Measurements from ENCODE around the gene CDX2.

CDX2 gene

DNA sequence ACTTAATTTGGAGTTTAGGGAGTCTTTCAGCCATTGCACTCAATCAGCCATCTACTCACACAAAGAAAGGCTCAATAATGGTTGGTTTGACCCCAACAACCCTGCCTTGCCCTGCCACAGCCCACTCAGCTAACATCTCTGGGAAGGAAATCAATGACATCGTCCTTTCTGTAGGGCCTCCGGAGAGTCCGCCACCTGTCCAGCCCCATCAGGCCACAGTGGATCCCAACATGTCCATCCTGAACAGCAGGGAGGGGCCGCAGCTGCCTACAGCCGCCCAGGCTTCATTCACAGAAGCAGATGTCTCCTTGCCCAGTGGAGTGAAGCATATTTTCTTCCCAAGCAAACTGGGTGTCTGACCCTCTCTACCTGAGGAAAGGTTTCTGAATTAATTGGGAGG, 4.2 kb upstream of the CDX2 start:
- H3K4me3 ChIP-seq (ENCODE audit: low read depth, low read length), result no peak overlapping the region
- TF ChIP-seq, protein P1, sequence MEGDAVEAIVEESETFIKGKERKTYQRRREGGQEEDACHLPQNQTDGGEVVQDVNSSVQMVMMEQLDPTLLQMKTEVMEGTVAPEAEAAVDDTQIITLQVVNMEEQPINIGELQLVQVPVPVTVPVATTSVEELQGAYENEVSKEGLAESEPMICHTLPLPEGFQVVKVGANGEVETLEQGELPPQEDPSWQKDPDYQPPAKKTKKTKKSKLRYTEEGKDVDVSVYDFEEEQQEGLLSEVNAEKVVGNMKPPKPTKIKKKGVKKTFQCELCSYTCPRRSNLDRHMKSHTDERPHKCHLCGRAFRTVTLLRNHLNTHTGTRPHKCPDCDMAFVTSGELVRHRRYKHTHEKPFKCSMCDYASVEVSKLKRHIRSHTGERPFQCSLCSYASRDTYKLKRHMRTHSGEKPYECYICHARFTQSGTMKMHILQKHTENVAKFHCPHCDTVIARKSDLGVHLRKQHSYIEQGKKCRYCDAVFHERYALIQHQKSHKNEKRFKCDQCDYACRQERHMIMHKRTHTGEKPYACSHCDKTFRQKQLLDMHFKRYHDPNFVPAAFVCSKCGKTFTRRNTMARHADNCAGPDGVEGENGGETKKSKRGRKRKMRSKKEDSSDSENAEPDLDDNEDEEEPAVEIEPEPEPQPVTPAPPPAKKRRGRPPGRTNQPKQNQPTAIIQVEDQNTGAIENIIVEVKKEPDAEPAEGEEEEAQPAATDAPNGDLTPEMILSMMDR (IDR thresholded peaks at IDR 0.05; ENCODE audit: borderline replicate concordance, insufficient read depth, low read depth, low read length), result no peak

DNA sequence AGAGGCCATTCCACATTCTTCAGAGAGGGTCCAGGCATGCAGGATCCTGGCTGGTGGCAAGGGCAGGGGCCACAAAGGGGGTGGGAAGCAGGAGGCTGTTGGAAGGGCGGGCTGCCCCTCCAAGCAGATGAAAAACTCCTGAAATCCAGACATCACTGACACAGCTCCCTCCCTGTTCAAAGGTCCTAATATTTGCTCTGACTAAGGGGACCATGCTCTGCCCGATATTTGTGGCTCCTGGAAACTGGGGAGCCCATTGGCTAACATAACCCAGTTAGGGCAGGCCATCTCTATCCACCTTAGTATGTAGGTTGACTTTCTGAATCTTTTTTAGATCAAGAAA, 3.3 kb upstream of the CDX2 start:
- H3K4me3 ChIP-seq (ENCODE audit: low read depth, low read length), result no peak overlapping the region
- TF ChIP-seq, protein P1 (IDR thresholded peaks at IDR 0.05; ENCODE audit: borderline replicate concordance, insufficient read depth, low read depth, low read length), result no peak

DNA sequence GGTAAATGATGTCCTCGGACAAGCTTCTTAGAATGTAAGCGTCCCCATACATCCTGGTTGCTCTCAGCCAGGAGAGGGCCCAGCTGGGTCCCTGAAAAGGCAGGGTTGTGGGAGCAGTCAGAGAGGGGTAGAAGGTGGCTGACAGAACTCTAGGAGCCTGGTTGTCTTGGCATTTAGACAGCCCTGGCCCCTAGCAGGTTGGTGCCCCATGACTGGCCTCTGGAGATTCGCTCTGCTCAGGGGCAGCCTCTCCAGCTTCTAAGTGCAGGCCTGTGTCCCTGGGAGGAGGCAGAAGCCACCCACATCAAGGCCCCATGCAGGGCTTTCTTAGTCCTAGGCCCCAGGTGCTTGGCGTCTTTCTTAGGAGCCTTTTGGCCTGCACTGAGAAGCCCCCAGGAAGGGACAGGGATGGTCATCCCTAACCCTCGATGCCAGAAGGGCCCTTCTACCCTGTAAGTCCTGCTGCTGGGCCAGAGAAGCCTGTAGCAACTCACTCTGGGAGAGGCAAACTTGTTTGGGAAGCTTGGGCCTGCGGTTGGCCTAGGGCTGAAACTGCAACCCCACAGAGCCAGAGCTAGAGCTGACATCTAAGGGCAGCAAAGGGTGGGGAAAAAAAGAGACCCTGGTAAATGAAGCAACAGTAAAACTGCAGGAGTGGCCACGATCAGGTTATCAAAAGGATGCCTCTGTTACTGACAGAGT, 2.8 kb upstream of the CDX2 start:
- no peak overlapping the region for H3K4me3 ChIP-seq (ENCODE audit: low read depth, low read length)
- TF ChIP-seq, protein P1 (IDR thresholded peaks at IDR 0.05; ENCODE audit: borderline replicate concordance, insufficient read depth, low read depth, low read length), result no peak

DNA sequence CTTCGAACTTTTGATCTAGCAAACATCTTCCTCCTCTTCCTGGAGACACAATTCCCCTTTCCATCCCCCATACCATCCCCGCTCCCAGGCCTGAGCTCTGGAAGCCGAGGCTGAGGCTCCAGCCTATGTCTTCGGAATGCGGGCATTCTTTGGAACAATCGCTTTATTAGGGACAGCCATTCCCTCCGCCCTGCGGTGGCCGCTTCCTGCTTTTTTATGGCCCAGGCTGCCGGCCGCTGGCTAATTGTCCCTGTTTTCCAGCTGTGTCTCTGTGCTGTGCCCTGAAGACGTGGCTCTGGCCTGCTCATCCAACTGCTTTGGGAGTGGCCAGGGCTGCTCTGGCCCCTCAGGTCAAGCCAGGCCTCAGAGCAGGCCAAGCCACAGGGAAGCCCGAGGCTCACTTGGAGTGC, 2.1 kb upstream of the CDX2 start:
- TF ChIP-seq, protein P1 (IDR thresholded peaks at IDR 0.05; ENCODE audit: borderline replicate concordance, insufficient read depth, low read depth, low read length), result no peak
- H3K4me3 ChIP-seq (ENCODE audit: low read depth, low read length), result no peak overlapping the region

DNA sequence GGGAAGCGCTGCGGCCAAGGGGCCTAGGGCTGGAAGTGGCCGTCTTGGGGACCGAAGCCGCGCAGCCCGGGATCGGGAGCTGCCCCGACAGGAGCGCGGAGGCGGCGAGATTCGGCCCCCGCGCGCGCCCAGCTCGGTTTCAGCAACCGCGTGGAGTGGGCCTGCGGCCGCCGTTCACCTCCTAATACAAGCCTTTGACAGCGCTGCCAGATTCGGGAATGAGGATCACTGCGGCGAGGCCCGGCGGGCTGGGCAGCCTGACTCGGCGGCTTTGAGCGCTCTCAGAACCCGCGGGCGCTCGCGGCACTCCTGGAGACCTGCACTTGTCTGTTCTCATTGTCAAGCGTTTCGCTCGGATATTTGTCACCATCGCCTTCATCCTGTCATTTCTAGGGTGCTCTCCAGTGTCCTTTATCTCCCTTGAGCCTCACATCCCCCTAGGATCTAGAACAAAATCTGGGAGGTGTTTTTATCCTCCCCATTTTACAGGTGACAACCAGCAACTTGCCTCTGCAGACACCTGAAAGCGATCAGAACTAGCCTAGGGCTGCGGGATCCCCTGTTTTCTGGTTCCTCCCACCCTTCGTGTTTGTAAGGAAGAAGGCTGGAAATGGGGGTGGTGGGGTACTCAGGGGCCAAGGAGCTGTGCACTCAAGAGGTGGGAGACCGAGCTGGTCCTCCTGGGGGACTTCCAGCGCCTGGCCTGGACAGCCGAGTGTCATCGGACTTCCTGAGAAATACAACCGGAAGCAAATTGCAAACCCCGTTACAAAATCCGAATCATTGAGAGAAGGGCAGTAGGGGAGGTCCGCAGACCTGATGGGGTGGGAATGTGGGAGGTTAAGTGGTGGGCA, 1.5 kb upstream of the CDX2 start:
- no peak overlapping the region for H3K4me3 ChIP-seq (ENCODE audit: low read depth, low read length)
- TF ChIP-seq, protein P1 (IDR thresholded peaks at IDR 0.05; ENCODE audit: borderline replicate concordance, insufficient read depth, low read depth, low read length), result no peak

DNA sequence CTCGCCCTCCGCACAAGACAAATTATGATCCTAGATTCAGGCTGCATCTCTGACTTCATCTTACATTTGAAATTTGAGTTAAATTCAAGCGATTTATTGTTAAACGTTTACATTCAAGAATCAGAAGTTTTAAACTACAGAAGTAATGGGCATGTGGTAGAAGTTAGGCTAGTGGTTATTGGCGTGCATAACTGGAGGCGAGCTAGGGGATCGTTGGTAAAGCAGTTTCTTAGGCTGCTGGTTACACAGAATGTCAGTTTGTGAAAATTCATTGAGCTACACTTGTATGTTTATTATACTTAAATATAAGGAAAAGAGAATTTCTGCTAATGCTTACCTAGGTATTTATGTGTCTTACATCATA, 733 bp upstream of the CDX2 start:
- TF ChIP-seq, protein P1 (IDR thresholded peaks at IDR 0.05; ENCODE audit: borderline replicate concordance, insufficient read depth, low read depth, low read length), result no peak

More for the DNA sequence above, 733 bp upstream of the CDX2 start:
- no peak overlapping the region for H3K4me3 ChIP-seq (ENCODE audit: low read depth, low read length)
